AG10803 (cell line): ENCODE data around the gene HPSE.

Experiments
- DNase-seq: peaks from one replicate; pipeline ENCODE4 v3.0.0; 2010; ENCODE audit warnings: low read depth
- H3K4me3 ChIP-seq: 2 replicates; pipeline ENCODE4 v1.5.1; 2011; ENCODE audit warnings: mild to moderate bottlenecking, low read length, control low read depth
- CTCF ChIP-seq: conservative IDR thresholded peaks from 2 replicates; pipeline ENCODE4 v1.5.1; 2011; ENCODE audit warnings: mild to moderate bottlenecking, low read length, control low read depth, inconsistent platforms

HPSE gene

GRCh38 chr4:83356899-83357661 lies 22.4 kb upstream of the HPSE start:
- TF ChIP-seq CTCF, result no peak
- peak; percentile 89 for DNase-seq
- H3K4me3 ChIP-seq, result no peak overlapping the region

- TF ChIP-seq CTCF, result no peak
- no peak overlapping the region for H3K4me3 ChIP-seq
- no peak for DNase-seq
Observed at GRCh38 chr4:83353516-83353915, 18.9 kb upstream of the HPSE start.

- DNase-seq, result no peak
- H3K4me3 ChIP-seq, result no peak overlapping the region
- TF ChIP-seq CTCF, result no peak
Observed at GRCh38 chr4:83348074-83348473, 13.4 kb upstream of the HPSE start.

GRCh38 chr4:83342476-83342875 lies 7.8 kb upstream of the HPSE start:
- no peak for TF ChIP-seq CTCF
- peak; percentile 4 for DNase-seq
- no peak overlapping the region for H3K4me3 ChIP-seq

GRCh38 chr4:83340692-83341343 lies 6.2 kb upstream of the HPSE start:
- H3K4me3 ChIP-seq, result no peak overlapping the region
- TF ChIP-seq CTCF, result no peak
- no peak for DNase-seq

GRCh38 chr4:83339573-83339972 lies 4.9 kb upstream of the HPSE start:
- no peak for DNase-seq
- H3K4me3 ChIP-seq, result no peak overlapping the region
- no peak for TF ChIP-seq CTCF

GRCh38 chr4:83335701-83336100 lies 1.1 kb upstream of the HPSE start:
- peak; percentile 7 for DNase-seq
- TF ChIP-seq CTCF, result no peak
- H3K4me3 ChIP-seq, result no peak overlapping the region
